Measurements from ENCODE around the gene DPYD.

GRCh38 chr1:97812076-97812475 lies 108.8 kb downstream of the DPYD start:
- TF ChIP-seq POLR2AphosphoS5 (IDR thresholded peaks at IDR 0.05; ENCODE audit: low read depth, low read length) (no peak), POLR2A (IDR thresholded peaks at IDR 0.05; ENCODE audit: low read depth, low read length) (no peak), POU2F2 (IDR thresholded peaks at IDR 0.05; ENCODE audit: low read depth, low read length) (no peak), TAF1 (IDR thresholded peaks at IDR 0.05; ENCODE audit: low read depth, low read length) (no peak)
